ENCODE data around the gene PSMC3.
"Not testable (repeated sequence)": the region's sequence is repeated elsewhere in the genome, so short reads cannot be mapped to it uniquely, and the experiment has no call there.

The PSMC3 gene

GRCh38 chr11:47460571-47461235 is 34.5 kb upstream of the PSMC3 start:
- Histone ChIP-seq H3F3A (ENCODE audit: control insufficient read depth, insufficient read depth) (peaks cover 2% of the 10 kb centered on the region), H3K27ac (ENCODE audit: low read depth, low read length) (no peak overlapping the region), H3K27me3 (ENCODE audit: control insufficient read depth, low read length) (no peaks in the 10 kb centered on the region), H3K4me3 (ENCODE audit: low read length) (no peak overlapping the region), H3K36me3 (ENCODE audit: control insufficient read depth, low read length) (peaks cover 10% of the 10 kb centered on the region), H3K4me1 (ENCODE audit: control insufficient read depth, low read length) (no peaks in the 10 kb centered on the region), H3K4me2 (ENCODE audit: low read length) (no peak overlapping the region), H3K9me2 (replicated peaks; ENCODE audit: control insufficient read depth, low read length) (no peaks in the 10 kb centered on the region), H4K20me1 (ENCODE audit: control insufficient read depth, insufficient read depth, low read depth, low read length) (no peaks in the 10 kb centered on the region), H3K79me2 (ENCODE audit: control insufficient read depth, low read length) (no peaks in the 10 kb centered on the region), H3K9me3 (ENCODE audit: control insufficient read depth, insufficient read depth, low read length) (no peaks in the 10 kb centered on the region)
- no peak for TF ChIP-seq EZH2phosphoT487 (IDR thresholded peaks at IDR 0.05; ENCODE audit: borderline replicate concordance, low read length)
- TF ChIP-seq, protein P1, sequence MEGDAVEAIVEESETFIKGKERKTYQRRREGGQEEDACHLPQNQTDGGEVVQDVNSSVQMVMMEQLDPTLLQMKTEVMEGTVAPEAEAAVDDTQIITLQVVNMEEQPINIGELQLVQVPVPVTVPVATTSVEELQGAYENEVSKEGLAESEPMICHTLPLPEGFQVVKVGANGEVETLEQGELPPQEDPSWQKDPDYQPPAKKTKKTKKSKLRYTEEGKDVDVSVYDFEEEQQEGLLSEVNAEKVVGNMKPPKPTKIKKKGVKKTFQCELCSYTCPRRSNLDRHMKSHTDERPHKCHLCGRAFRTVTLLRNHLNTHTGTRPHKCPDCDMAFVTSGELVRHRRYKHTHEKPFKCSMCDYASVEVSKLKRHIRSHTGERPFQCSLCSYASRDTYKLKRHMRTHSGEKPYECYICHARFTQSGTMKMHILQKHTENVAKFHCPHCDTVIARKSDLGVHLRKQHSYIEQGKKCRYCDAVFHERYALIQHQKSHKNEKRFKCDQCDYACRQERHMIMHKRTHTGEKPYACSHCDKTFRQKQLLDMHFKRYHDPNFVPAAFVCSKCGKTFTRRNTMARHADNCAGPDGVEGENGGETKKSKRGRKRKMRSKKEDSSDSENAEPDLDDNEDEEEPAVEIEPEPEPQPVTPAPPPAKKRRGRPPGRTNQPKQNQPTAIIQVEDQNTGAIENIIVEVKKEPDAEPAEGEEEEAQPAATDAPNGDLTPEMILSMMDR (IDR thresholded peaks at IDR 0.05; ENCODE audit: low read depth, low read length, poor library complexity, severe bottlenecking) = no peak

DNA sequence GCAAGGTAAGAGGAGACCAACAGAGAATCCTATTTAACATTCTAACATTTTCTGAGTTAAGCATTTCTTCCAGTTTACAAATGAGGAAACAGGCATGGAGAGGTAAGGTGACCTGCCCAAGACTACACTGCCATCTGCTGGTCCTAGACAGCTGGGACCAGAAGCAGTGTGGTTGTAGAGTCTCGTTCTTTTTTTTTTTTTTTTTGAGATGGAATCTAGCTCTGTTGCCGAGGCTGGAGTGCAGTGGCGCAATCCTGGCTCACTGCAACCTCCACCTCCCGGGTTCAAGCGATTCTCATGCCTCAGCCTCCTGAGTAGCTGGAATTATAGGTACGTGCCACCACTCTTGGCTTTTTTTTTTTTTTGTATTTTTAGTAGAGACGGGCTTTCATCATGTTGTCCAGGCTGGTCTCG is 28.0 kb upstream of the PSMC3 start:
- TF ChIP-seq, protein P1 (IDR thresholded peaks at IDR 0.05; ENCODE audit: low read depth, low read length, poor library complexity, severe bottlenecking) = peak; percentile 75

DNA sequence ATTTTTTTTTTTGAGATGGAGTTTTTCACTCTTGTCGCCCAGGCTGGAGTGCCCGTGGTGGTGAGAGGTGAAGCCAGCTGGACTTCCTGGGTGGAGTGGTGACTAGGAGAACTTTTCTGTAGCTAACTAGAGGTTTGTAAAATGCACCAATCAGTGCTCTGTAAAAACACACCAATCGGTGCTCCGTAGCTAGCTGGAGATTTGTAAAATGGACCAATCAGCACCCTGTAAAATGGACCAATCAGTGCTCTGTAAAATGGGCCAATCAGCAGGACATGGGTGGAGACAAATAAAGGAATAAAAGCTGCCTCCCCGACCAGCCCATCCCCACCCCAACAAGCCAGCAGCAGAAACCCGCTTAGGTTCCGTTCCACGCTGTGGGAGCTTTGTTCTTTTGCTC is 27.1 kb upstream of the PSMC3 start:
- H3K9me2 ChIP-seq (replicated peaks; ENCODE audit: control insufficient read depth, low read length) = no peaks in the 10 kb centered on the region
- H3K4me2 ChIP-seq (ENCODE audit: low read length) = no peak overlapping the region
- H3K4me1 ChIP-seq (ENCODE audit: control insufficient read depth, low read length) = no peaks in the 10 kb centered on the region
- H4K20me1 ChIP-seq (ENCODE audit: control insufficient read depth, insufficient read depth, low read depth, low read length) = no peaks in the 10 kb centered on the region
- H3K27ac ChIP-seq (ENCODE audit: low read depth, low read length) = no peak overlapping the region
- no peaks in the 10 kb centered on the region for H3K9me3 ChIP-seq (ENCODE audit: control insufficient read depth, insufficient read depth, low read length)
- no peaks in the 10 kb centered on the region for H3K27me3 ChIP-seq (ENCODE audit: control insufficient read depth, low read length)
- H3F3A ChIP-seq (ENCODE audit: control insufficient read depth, insufficient read depth) = no peaks in the 10 kb centered on the region
- no peaks in the 10 kb centered on the region for H3K79me2 ChIP-seq (ENCODE audit: control insufficient read depth, low read length)
- TF ChIP-seq, protein P1 (IDR thresholded peaks at IDR 0.05; ENCODE audit: low read depth, low read length, poor library complexity, severe bottlenecking) = no peak
- no peak for TF ChIP-seq EZH2phosphoT487 (IDR thresholded peaks at IDR 0.05; ENCODE audit: borderline replicate concordance, low read length)
- no peak overlapping the region for H3K4me3 ChIP-seq (ENCODE audit: low read length)
- H3K36me3 ChIP-seq (ENCODE audit: control insufficient read depth, low read length) = no peaks in the 10 kb centered on the region

More for the DNA sequence above, 28.0 kb upstream of the PSMC3 start:
- not testable (repeated sequence) for H3F3A ChIP-seq (ENCODE audit: control insufficient read depth, insufficient read depth); H3K4me1 ChIP-seq (ENCODE audit: control insufficient read depth, low read length); H3K79me2 ChIP-seq (ENCODE audit: control insufficient read depth, low read length); H3K36me3 ChIP-seq (ENCODE audit: control insufficient read depth, low read length); H3K9me3 ChIP-seq (ENCODE audit: control insufficient read depth, insufficient read depth, low read length); H3K4me3 ChIP-seq (ENCODE audit: low read length); H3K27me3 ChIP-seq (ENCODE audit: control insufficient read depth, low read length); H3K9me2 ChIP-seq (replicated peaks; ENCODE audit: control insufficient read depth, low read length); H3K27ac ChIP-seq (ENCODE audit: low read depth, low read length); H4K20me1 ChIP-seq (ENCODE audit: control insufficient read depth, insufficient read depth, low read depth, low read length)
- H3K4me2 ChIP-seq (ENCODE audit: low read length) = peak overlapping the region; percentile 2; the same call in 1 of the 2 replicates
